ENCODE results near the gene LNX1.

DNA sequence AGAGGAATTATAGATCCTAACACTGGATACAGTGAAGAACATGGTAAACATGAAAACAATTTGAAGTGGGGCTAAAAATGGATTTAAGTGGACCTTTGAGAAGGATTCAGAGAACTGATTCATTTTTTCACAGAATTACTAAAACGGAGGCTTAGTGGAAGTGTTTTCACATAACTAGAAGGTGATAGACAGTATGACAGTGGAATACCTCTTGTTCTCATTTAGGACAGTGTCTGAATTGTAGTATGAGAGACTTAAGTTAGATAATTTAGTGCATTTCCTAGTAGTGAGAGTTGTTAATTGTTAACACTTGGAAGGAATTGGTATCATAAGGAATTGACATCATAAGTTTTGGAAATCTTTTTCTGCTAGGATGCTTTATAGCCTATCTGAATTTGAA is 149.7 kb downstream of the LNX1 start:
- TF ChIP-seq POLR2A (IDR thresholded peaks at IDR 0.05; ENCODE audit: low read length), result no peak
- TF ChIP-seq GATA1 (IDR thresholded peaks at IDR 0.05; ENCODE audit: low read depth, low read length), result no peak
